OCI-M1 (cell line): ENCODE measurements around the gene NUDT14.

Source experiments
- DNase-seq: peaks from one replicate; lab custom pipeline; 2025; lab: John Stamatoyannopoulos, UW

NUDT14 gene

GRCh38 chr14:105180592-105181548 is at the start of gene NUDT14:
Gene NUDT14 (minus strand): TSS chr14:105181312. CDS start chr14:105181209, 103 bp downstream.
- DNase-seq = peak; percentile 56

DNA sequence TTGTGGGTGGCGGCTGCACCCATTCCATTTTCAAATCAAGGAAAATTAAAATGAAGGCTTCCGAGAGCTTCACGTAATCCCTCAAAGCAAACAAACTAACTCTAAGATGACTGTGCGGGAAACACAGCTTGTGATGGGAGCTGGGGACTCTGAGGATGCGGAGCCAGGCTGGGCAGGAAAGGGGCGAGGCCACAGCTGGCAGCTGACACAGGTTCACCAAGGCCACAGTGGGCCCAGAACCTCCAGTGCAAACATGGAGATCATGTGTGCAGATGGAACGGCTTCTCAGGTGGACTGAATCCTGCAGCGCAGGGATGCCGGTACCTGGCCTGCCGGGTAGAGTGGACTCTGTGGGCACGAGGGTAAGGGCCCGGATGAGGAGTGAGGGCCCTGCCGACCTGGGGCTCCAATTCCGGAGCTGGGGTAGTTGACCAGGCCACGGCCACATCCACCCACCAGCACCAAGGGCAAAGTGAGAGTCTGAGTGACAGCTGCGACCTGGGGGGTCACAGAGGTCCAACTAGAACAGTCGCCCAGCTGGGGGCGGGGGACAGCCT is 48.1 kb upstream of the NUDT14 start:
- no peak for DNase-seq

DNA sequence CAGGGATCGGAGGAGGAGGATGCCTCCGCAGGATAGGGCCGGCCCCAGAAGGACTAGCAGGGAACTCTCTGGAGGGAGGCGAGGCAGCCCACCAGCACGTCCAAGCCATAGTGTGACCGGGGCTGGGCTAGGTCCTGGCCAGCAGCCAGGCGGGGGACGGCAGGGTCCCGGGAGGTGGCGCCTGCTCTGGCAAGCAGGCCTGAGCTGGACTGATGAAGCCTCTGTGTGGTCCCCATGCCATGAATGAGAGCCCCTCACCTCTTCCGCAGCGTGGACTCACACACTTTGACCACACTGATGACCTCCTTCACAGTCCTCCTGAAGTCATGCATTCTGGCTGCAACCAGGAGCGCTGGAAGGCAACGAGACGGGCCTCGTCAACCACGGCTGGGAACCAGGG is 47.5 kb upstream of the NUDT14 start:
- no peak for DNase-seq

DNA sequence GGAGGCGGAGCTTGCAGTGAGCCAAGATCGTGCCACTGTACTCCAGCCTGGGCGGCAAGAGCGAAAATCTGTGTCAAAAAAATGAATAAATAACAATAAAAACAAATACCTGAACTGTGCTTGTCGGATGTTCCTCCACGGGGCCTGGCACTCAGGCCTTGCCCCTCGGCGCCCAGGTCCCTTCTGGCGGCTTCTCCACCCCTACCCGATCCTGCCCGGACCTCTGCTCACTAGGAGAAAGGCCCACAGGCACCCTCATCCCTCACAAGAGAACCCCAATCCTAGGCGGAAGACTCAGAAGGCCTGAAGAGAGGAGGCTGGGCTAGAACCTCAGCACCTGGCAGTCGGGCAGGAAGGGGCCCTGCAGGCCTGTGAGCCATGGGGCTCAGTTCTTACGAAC is 46.2 kb upstream of the NUDT14 start:
- DNase-seq = no peak

- no peak for DNase-seq
Measured at GRCh38 chr14:105226198-105226597, 45.1 kb upstream of the NUDT14 start.

GRCh38 chr14:105224845-105225570 is 43.9 kb upstream of the NUDT14 start:
- DNase-seq = no peak

DNA sequence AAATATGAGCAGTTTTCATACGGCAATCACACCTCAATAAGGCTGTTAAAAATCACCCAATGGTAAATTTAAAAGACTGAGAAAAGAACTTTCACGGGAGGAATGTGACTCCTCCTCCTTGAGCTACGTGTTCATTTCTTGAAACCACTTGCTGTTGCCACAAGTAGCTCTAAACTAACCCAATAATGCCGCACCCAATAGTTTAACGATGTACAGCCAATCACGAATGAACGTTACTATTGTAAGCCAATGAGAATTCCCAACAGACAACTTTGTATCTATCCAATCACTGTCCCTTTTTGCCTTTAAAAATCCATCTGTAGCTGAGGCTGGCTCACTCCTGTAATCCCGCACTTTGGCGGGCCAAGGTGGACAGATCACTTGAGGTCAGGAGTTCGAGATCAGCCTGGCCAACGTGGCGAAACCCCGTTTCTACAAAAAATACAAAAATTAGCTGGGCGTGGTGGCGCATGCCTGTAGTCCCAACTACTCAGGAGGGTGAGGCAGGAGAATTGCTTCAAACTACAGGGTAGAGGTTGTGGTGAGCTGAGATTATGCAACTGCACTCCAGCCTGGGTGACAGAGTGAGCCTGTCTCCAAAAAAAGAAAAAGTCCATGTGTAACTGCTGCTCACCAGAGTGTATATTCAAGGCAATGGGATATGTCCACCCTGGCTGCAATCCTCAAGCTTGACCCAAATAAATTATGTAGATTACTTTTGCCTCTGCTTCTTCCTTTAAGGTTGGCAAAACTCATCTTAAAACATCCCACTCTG is 42.8 kb upstream of the NUDT14 start:
- DNase-seq = no peak

DNA sequence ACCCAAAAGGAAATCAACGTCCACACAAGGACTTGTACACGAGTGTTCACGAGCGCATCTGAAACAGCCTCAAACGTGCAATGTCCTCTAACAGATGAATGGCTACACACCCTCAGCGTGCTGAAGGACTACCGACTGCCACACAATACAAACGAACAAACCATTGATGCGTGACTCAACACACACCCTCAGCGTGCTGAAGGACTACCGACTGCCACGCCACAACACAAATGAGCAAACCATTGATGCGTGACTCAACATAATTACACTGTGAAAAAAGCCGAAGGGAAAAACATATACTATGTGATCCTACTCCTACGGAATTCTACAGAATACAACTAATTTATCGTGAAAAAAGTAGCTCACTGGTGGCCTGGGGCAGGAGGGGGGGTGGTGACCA is 42.1 kb upstream of the NUDT14 start:
- no peak for DNase-seq

- DNase-seq = no peak
Measured at GRCh38 chr14:105221598-105222178, 40.6 kb upstream of the NUDT14 start.

DNA sequence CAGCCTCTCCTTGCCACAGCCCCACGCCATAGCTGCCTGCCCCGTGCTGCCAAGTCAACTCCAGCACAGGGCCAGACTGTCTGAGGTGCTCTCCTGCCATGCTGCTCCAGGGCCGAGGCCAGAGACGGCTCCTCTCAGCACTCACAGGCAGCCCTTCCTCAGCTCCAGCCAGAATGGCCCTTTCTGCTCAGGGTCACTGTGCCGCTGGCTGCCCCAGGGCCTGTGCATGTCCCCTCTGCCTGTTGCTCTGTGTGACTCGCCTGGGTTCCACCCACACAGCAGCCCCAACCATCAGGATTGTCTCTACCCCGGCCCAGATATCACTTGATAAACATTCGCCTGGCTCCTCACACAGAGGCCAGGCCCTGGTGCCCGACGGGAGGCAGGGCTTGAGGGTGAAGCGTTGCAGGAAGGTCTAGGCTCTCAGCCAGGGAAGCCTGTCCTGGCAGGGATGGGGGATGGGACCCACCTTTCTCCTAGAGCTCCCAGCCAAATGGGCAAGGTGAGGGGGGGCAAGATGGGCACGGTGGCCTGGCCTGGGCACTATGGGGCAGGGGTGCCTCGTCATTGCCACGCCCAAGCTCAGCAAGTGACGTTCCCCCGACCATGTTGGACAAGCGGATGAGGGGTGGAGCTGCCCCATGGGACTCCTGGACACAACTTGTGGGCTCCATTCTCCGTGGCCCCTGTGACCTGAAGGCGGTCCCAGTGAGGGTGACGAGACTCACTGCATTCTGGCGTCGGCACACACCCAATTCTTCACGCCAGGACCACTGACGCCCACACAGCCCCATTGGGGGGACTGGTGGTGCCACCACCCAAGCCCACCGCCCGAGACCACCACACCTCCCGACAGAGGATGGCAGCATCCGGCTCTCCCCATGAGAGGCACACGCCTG is 39.8 kb upstream of the NUDT14 start:
- no peak for DNase-seq

DNA sequence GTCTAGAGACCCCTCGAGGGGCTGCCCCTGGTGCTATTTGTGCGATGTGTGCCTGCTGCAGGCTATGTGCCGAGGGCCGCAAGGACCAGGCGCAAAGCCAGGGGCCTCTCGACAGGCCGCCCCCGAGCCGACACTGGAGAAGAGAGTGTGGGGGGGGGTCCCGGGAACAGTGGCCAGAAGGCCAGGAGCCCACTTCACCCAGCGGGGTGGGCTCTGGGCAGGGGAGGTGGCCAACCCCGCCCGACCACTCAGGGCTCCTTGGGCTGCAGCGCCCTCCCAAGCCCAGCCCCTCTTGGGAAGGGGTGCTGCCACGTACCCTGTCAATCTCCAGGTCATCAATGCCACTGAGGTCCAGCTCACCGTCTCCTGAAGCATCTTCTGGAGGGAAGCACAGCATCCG is 38.6 kb upstream of the NUDT14 start:
- DNase-seq = no peak

DNA sequence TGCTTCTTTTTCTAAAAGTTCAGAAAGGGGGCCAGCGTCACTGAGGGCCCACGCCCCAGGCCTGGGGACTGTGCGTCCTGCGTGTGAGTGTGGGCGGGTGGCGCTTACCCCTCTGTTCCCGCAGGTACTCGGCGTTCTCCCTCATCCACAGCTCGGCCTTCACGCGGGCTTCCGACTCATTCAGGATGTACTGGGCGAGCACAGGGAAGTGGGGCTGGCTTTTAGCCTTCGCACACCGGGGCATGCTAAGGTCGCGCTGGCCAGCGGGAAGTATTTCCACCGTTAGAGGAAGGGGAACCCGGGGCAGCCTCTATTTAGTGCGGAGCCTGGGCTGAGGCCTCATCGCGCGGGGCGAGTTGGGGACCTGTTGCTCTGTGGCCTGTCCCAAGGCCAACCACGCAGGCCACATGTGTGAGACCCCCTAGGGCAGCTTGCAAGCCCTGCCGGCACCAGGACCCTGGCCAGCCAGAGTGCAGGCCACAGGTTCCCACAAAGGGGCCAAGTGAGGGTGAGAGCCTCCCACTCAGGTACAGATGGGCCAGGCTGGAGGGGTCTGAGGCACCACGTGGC is 38.0 kb upstream of the NUDT14 start:
- no peak for DNase-seq

- DNase-seq = no peak
Measured at GRCh38 chr14:105218611-105219010, 37.5 kb upstream of the NUDT14 start.

- no peak for DNase-seq
Measured at GRCh38 chr14:105217774-105218173, 36.7 kb upstream of the NUDT14 start.

GRCh38 chr14:105216490-105217247 is 35.6 kb upstream of the NUDT14 start:
- DNase-seq = no peak

DNA sequence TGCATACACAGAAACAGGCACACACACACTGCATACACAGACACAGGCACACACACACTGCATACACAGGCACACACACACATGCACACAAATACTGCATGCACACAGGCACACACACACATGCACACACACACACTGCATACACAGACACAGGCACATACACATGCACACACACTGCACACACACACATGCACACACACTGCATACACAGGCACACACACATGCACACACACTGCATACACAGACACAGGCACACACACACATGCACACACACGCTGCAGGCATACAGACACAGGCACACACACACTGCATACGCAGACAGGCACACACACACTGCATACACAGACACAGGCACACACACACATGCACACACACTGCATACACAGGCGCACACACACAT is 34.5 kb upstream of the NUDT14 start:
- DNase-seq = no peak

DNA sequence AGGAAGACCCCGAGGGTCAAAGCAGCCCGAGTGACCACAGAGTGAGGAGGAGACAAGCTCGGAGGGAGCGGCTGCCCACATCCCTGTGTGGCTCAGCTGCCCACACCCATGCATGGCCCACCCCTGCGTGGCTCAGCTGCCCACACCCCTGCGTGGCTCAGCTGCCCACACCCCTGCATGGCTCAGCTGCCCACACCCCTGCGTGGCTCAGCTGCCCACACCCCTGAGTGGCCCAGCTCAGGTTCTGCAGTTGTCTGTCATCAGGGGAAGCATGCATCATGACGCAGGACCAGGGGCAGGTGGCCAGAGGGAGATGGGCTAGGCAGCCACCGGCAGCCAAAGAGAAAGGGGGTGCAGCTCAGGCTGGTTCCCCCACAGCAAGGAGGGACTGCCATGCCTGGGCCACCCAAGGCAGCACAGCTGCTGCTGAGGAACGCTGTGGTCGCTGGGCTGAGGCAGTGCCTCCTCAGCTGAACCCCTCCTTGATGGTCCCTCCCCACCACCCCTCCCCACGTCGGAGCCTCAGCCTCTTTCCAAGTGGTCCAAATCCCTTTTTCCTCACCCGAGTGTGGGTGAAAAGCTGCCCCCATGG is 33.3 kb upstream of the NUDT14 start:
- no peak for DNase-seq

- DNase-seq = no peak
Measured at GRCh38 chr14:105213361-105213760, 32.2 kb upstream of the NUDT14 start.
